Amygdala (tissue), 56 donors: ENCODE data around the gene FBF1.
"Not testable (repeated sequence)": the region's sequence is repeated elsewhere in the genome, so short reads cannot be mapped to it uniquely, and the experiment has no call there.

ENCODE experiments used
- DNase-seq, 56 donors: peaks; one replicate each; lab custom pipeline; 2025; lab: John Stamatoyannopoulos, UW

The FBF1 gene

GRCh38 chr17:75877752-75878173 is 63.1 kb downstream of the FBF1 start:
- DNase-seq: peak in 29 of 56 donors; percentile 20 to 67 (median 52)

GRCh38 chr17:75876938-75877751 is 63.7 kb downstream of the FBF1 start:
- peak in 51 of 56 donors; percentile 38 to 88 (median 70) for DNase-seq

- peak in 2 of 56 donors; percentile 46 to 54 for DNase-seq
Measured at GRCh38 chr17:75876190-75876937, 64.5 kb downstream of the FBF1 start.

GRCh38 chr17:75875940-75876189 is 65.0 kb downstream of the FBF1 start:
- peak in 10 of 56 donors; percentile 39 to 90 (median 56) for DNase-seq

- peak in 18 of 56 donors; percentile 27 to 90 (median 54) for DNase-seq
Measured at GRCh38 chr17:75875182-75875939, 65.5 kb downstream of the FBF1 start.

- DNase-seq: no peak
Measured at GRCh38 chr17:75874323-75875181, 66.3 kb downstream of the FBF1 start.

- DNase-seq: no peak
Measured at GRCh38 chr17:75873587-75874322, 67.1 kb downstream of the FBF1 start.

GRCh38 chr17:75872434-75873351 is 68.1 kb downstream of the FBF1 start:
- DNase-seq: peak in 20 of 56 donors; percentile 10 to 79 (median 35)

- not testable (repeated sequence) for DNase-seq
Measured at GRCh38 chr17:75870228-75870627, 70.6 kb downstream of the FBF1 start.

GRCh38 chr17:75869282-75870141 is 71.3 kb downstream of the FBF1 start:
- DNase-seq: peak in 53 of 56 donors; percentile 35 to 91 (median 76)

GRCh38 chr17:75868730-75869281 is 72.0 kb downstream of the FBF1 start:
- DNase-seq: peak in 2 of 56 donors; percentile 71 to 73

GRCh38 chr17:75865404-75866188 is 75.2 kb downstream of the FBF1 start:
- not testable (repeated sequence) for DNase-seq

- not testable (repeated sequence) for DNase-seq
Measured at GRCh38 chr17:75864887-75865286, 76.0 kb downstream of the FBF1 start.

GRCh38 chr17:75864448-75864871 is 76.4 kb downstream of the FBF1 start:
- DNase-seq: no peak

GRCh38 chr17:75861927-75862317 is 78.9 kb downstream of the FBF1 start:
- DNase-seq: no peak
